PC-3 (cell line): Measurements from ENCODE around the gene TTC9B.
A peak's percentile ranks its signal among the peaks of the same experiment; 100 is the strongest.

Experiments
- EZH2 ChIP-seq: fragments of 300-600 bp; sonication (generic); IDR thresholded peaks from one replicate; pipeline ENCODE4 v1.6.1; 2017; ENCODE audit warnings: antibody characterized with exemption, mild to moderate bottlenecking, low read length; ENCODE audit not compliant: unreplicated experiment
- TF ChIP-seq, protein P1 (sequence below): fragments of 300-600 bp; sonication (generic); conservative IDR thresholded peaks from 2 replicates; pipeline ENCODE4 v1.5.1; 2017; ENCODE audit warnings: antibody characterized with exemption, low read depth, mild to moderate bottlenecking, low read length

DNA sequence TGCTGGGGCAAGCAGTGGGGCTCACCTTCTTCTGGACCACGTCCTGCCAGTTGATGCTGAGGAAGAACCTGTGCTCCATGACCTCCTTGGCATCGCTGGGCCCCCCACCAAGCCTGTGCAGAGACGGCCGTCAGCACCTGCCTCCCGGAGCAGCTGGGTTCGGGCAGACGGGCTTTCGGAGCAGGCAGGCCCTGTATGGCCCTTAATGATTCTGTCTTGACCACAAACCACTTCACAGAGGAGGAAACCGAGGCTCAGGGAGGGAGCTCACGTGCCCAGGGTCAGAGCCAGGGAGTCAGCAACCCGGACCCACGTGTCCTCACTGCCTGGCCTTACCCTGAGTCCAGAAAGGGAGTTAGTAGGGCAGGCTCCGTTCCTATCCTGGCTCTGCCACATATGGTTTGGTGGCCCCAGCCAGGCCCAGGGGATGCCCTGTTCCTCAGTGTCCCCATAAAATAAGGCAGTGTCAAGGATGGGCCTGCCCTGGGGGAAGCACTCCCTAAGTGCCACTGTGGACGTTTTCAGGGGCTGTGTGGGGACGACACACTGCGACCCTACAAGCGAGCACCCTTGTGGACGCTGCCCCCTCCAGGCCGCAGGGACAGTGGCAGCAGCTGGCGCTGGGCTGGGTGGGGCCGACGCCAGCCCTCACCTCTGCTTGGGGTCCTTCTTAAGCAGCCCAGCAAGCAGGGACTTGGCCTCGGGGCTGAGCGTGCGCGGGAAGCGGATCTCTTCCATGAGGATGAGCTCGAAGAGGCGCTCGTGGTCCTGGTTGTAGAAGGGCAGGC lies 17.2 kb upstream of the TTC9B start:
- TF ChIP-seq, protein P1, sequence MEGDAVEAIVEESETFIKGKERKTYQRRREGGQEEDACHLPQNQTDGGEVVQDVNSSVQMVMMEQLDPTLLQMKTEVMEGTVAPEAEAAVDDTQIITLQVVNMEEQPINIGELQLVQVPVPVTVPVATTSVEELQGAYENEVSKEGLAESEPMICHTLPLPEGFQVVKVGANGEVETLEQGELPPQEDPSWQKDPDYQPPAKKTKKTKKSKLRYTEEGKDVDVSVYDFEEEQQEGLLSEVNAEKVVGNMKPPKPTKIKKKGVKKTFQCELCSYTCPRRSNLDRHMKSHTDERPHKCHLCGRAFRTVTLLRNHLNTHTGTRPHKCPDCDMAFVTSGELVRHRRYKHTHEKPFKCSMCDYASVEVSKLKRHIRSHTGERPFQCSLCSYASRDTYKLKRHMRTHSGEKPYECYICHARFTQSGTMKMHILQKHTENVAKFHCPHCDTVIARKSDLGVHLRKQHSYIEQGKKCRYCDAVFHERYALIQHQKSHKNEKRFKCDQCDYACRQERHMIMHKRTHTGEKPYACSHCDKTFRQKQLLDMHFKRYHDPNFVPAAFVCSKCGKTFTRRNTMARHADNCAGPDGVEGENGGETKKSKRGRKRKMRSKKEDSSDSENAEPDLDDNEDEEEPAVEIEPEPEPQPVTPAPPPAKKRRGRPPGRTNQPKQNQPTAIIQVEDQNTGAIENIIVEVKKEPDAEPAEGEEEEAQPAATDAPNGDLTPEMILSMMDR, result peak; percentile 33
- no peak for TF ChIP-seq EZH2
